ACC112 (cell line): ENCODE results near the gene DCLRE1A.

Source experiments
- H2AFZ ChIP-seq: fragments of 200-600 bp; sonication (generic); one replicate; pipeline ENCODE4 v1.6.0; 2017; ENCODE audit warnings: antibody characterized with exemption, low read length; ENCODE audit not compliant: unreplicated experiment
- H3K27ac ChIP-seq: fragments of 200-600 bp; sonication (generic); 2 replicates; pipeline ENCODE4 v1.5.1; 2014; ENCODE audit warnings: low read depth, mild to moderate bottlenecking, antibody characterized with exemption, low read length, moderate library complexity
- H3K27me3 ChIP-seq: fragments of 200-600 bp; sonication (generic); 2 replicates; pipeline ENCODE4 v1.6.1; 2014; ENCODE audit warnings: mild to moderate bottlenecking, antibody characterized with exemption, low read length, moderate library complexity, mixed read lengths; ENCODE audit not compliant: insufficient read depth
- H3K36me3 ChIP-seq: fragments of 200-600 bp; sonication (generic); 2 replicates; pipeline ENCODE4 v1.6.1; 2016; ENCODE audit warnings: mild to moderate bottlenecking, antibody characterized with exemption, low read length, moderate library complexity, mixed read lengths; ENCODE audit not compliant: insufficient read depth
- H3K4me1 ChIP-seq: fragments of 200-600 bp; sonication (generic); one replicate; pipeline ENCODE4 v1.6.1; 2016; ENCODE audit warnings: low read length, mixed read lengths; ENCODE audit not compliant: insufficient read depth, unreplicated experiment, control insufficient read depth
- H3K4me3 ChIP-seq: fragments of 200-600 bp; sonication (generic); 2 replicates; pipeline ENCODE4 v1.5.1; 2014; ENCODE audit warnings: mild to moderate bottlenecking, low read depth, low read length
- H3K79me2 ChIP-seq: fragments of 200-600 bp; sonication (generic); one replicate; pipeline ENCODE4 v1.6.0; 2016; ENCODE audit warnings: low read length; ENCODE audit not compliant: control insufficient read depth, unreplicated experiment, insufficient read depth

Gene DCLRE1A

DNA sequence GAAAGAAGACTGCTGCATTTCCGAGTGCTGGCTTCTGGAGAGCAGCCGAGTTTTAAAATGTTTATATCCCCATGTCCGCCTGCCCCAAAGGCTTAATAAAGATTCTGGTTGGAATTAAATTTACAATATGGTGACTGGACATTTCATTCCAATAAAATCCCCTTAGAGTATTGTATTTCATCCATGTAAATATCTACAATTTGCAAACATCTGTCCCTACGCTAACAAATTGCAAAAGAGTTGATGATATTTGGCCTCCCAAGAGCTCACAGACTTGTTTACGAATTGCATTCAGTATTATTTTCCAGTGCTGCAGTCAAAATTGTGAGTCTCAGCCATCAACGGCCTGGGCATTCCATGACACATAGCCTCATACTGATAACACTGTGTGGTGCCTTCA, 52.3 kb downstream of the DCLRE1A start:
- Histone ChIP-seq H3K27me3 (peaks cover 60% of the 10 kb centered on the region), H3K36me3 (no peaks in the 10 kb centered on the region), H3K27ac (no peak overlapping the region), H3K4me3 (no peak overlapping the region), H3K4me1 (no peaks in the 10 kb centered on the region), H3K79me2 (no peaks in the 10 kb centered on the region), H2AFZ (no peak overlapping the region)

GRCh38 chr10:113791691-113792090, 62.2 kb downstream of the DCLRE1A start:
- Histone ChIP-seq H3K36me3 (no peaks in the 10 kb centered on the region), H3K27me3 (peaks cover 50% of the 10 kb centered on the region), H3K79me2 (no peaks in the 10 kb centered on the region), H3K4me1 (peaks cover 5% of the 10 kb centered on the region), H2AFZ (no peak overlapping the region), H3K27ac (no peak overlapping the region), H3K4me3 (no peak overlapping the region)

DNA sequence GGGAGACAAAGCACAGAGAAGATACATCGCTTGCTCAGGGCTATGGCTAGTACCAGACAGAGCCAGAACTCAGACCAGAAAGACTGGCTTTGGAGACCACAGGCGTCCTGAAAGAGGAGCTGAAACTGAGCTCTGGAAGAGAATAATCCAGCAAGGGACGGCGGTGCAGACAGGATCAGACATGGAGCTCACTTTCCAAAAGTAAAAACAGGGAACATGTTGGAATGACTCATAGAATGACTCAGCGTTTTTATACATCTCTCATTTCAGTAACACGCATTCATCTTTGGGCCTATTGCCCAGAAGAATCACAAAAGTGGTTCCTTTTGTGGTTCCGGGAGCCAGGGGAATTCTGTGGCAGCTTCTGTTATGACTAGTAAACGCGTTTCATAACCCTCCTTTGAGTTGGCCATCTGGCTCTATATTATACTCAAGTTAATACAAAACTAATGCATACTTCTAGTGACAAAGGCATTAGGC, 65.2 kb downstream of the DCLRE1A start:
- Histone ChIP-seq H3K27ac (peak overlapping the region; percentile 40), H3K4me1 (peaks cover 5% of the 10 kb centered on the region), H3K27me3 (peaks cover 20% of the 10 kb centered on the region), H3K79me2 (no peaks in the 10 kb centered on the region), H3K36me3 (no peaks in the 10 kb centered on the region), H3K4me3 (0 out of 2 replicates have a peak overlapping the region, but pooled peaks have one; percentile 9), H2AFZ (peak overlapping the region; percentile 57)
